ENCODE data around the gene SCRN1. TPM values are rescaled to one million over a fixed set of nuclear protein-coding genes. Genes with fewer than 3 reads are reported as not detected.

Gene SCRN1
- total and polyA plus RNA-seq, 2 of the 13 experiments (the other 11 are each of a cell fraction or from before 2014, with no cell fraction given): 43.2 to 49.8 TPM

GRCh38 chr7:29969738-29970137 is 19.9 kb downstream of the SCRN1 start:
- TF ChIP-seq CHCHD3 (CRISPR knock-in tag; IDR thresholded peaks at IDR 0.05): no peak
- TF ChIP-seq NFKBIZ (CRISPR knock-in tag; IDR thresholded peaks at IDR 0.05): no peak
- TF ChIP-seq ZNF549 (CRISPR knock-in tag; IDR thresholded peaks at IDR 0.05): no peak
- TF ChIP-seq ZNF737 (CRISPR knock-in tag; IDR thresholded peaks at IDR 0.05; ENCODE audit: borderline replicate concordance): no peak
- no peak for TF ChIP-seq NR2F1 (CRISPR knock-in tag; IDR thresholded peaks at IDR 0.05)
- no peak for TF ChIP-seq TOPORS (CRISPR knock-in tag; IDR thresholded peaks at IDR 0.05)
- TF ChIP-seq ZIK1 (CRISPR knock-in tag; IDR thresholded peaks at IDR 0.05; ENCODE audit: borderline replicate concordance, low read depth): no peak
- no peak for TF ChIP-seq SP1 (IDR thresholded peaks at IDR 0.05)
- TF ChIP-seq SP1 (CRISPR knock-in tag; IDR thresholded peaks at IDR 0.05): no peak
- no peak for TF ChIP-seq ZNF274 (CRISPR knock-in tag; IDR thresholded peaks at IDR 0.05)
- Histone ChIP-seq H3K4me3 (replicated peaks in 1 of 3; ENCODE audit: insufficient read depth in 1 of 3, low read depth in 2 of 3, low read length in 3 of 3) (no peak overlapping the region), H3K4me1 (ENCODE audit: insufficient read depth, low read length) (no peaks in the 10 kb centered on the region), H3K9ac (ENCODE audit: insufficient read depth, low read depth, low read length) (no peak overlapping the region), H3K9me3 (ENCODE audit: low read length) (no peaks in the 10 kb centered on the region), H4K20me1 (ENCODE audit: insufficient read depth, low read length) (peaks cover 29% of the 10 kb centered on the region), H3K27ac (ENCODE audit: extremely low read length, insufficient read depth, low read length) (no peak overlapping the region), H2AFZ (ENCODE audit: low read length) (no peak overlapping the region), H3K4me2 (ENCODE audit: low read depth, low read length) (no peak overlapping the region), H3K36me3 (replicated peaks in 1 of 2; ENCODE audit: control insufficient read depth in 1 of 2, insufficient read depth in 2 of 2, low read length in 2 of 2) (peaks cover 8 to 30% of the 10 kb centered on the region in 2 experiments), H3K79me2 (ENCODE audit: insufficient read depth, low read length) (peaks cover 52% of the 10 kb centered on the region), H3K27me3 (ENCODE audit: control insufficient read depth in 1 of 2, insufficient read depth in 2 of 2, low read length in 2 of 2) (no peaks in the 10 kb centered on the region)
- FAIRE-seq (no peak), DNase-seq (ENCODE audit: low spot score) (no peak), ATAC-seq (no peak)
- 98% methylated on average over 2 of the region's 2 CpGs for WGBS (ENCODE audit: low lambda C conversion rate)
- POLR2A ChIA-PET: interaction anchor here (0.6 kb wide), 1 partner anchor 17 kb away, joined by 3 read pairs; no protein-coding TSS in a partner anchor
- no TSS peak for BruUV-seq (replicated peaks)
- CTCF ChIA-PET (ENCODE audit: low intra/inter-chr PET ratio, low total read pairs): no interaction called here
- intact Hi-C loops (cut with micrococcal nuclease; ENCODE audit: unreplicated experiment): no loop called here
- in situ Hi-C loops (cut with HindIII; ENCODE audit: extremely low pct_ligation_motif_present, low pct_unique_long_range_greater_than_20kb): no loop called here

All from HepG2 (cell line).